Astrocyte of the hippocampus (primary cell): ENCODE data around the gene FBXL14.

Source experiments
- DNase-seq: peaks from one replicate; pipeline ENCODE4 v3.0.0; 2011; ENCODE audit warnings: low read depth, low spot score

The FBXL14 gene, protein sequence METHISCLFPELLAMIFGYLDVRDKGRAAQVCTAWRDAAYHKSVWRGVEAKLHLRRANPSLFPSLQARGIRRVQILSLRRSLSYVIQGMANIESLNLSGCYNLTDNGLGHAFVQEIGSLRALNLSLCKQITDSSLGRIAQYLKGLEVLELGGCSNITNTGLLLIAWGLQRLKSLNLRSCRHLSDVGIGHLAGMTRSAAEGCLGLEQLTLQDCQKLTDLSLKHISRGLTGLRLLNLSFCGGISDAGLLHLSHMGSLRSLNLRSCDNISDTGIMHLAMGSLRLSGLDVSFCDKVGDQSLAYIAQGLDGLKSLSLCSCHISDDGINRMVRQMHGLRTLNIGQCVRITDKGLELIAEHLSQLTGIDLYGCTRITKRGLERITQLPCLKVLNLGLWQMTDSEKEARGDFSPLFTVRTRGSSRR

DNA sequence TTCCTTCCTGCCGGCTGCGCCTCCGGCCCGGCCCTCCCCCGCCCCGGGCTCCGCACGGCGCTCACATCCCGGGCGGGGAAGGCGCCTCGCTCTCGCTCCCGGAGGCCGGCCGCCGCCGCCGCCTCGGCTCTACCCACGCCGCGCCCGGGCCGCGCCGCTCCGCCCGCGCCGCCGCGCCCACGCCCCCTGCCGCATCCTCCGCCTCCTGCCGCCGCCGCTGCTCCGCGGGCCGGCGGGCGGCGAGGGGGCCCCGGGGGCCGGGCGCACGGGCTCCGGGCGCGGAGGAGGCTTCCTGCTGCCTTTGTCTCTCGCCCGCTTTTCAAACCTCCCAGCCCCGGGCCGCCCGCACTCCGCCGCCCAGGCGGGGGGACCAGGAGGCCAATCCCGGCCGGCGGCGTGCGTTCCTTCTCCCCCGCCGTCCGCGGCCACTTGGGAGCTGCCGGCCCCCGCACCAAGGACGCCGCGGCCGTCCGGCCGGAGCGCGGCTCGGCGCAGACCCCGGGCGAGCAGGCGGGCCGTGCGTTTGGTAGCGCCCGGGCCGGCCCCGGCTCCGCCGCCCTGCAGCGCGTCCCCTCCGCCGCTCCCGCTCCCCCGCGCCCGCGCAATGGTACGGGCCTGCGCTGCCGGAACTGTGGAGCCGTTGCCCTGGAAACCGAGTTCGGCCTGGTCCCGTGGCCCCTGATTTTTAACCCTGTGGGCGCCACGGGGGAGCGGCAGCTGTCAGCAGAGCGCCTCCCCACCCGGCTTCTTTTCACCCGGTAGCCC is at the start of gene FBXL14:
Gene FBXL14, minus strand, starts transcription at position 321 of the 765 bp plus-strand sequence. CDS start 515 bp downstream, outside the sequence.
- peak; percentile 95 for DNase-seq

- no peak for DNase-seq
These were observed 49.6 kb upstream of the FBXL14 start for GRCh38 chr12:1643905-1644533.

DNA sequence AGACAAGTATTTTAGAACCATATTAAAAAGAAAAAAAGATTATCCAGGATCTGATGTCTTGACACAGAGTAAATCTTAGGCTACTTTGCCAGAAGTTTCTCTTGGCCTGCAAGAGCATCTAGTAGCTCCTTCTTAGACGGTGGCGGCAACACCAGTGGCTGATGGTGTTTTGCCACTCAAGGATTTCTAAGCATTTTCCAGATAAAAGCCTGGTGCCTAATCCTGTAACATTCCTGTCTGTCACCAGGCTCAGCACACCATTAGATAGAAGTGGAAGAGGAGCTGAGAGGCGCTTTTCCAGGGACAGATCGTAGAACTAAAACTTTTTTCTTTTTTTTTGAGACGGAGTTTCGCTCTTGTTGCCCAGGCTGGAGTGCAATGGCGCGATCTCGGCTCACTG is 48.7 kb upstream of the FBXL14 start:
- DNase-seq: no peak

- no peak for DNase-seq
These were observed 48.1 kb upstream of the FBXL14 start for GRCh38 chr12:1642513-1642912.

DNA sequence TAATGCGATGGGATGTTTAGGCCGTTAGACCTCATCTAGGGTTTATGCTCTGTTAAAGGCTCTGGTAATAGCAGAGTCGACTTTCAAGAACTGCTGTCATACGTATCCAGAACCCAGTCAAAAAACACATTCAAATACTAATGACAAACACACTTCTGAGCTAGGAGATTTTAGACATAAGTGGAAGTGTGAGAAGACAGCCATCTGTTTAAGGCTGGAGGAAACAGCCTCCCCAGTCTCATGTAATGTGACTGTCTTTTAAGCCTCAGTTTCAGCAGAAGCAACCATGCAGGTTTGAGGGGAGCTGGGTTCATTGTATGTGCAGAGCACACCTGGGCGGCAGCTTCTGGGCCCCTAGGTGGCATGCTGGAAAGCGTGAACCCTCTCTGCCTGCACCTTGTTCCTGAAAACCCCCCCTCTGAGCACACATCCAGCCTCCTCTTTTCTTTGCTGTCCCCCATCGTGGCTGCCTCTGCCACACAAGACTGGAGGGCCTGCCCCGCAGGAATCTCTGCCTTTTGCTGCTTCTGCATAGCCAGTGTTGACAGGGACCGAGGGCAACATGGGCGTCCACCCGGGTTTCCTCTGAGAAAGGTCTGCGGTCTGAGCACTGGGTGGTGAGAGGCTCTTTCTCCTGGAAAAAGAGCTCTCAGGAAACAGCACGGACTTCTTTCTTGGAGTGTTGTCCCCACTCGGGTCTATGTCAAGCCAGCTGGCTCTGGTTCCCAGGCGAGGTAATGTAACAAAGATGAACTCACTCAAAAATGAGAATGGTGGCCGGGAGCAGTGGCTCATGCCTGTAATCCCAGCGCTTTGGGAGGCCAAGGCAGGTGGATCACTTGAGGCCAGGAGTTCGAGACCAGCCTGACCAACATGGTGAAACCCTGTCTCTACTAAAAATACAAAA is 46.2 kb upstream of the FBXL14 start:
- DNase-seq: no peak

GRCh38 chr12:1639538-1639937 is 45.2 kb upstream of the FBXL14 start:
- no peak for DNase-seq

- no peak for DNase-seq
These were observed 43.8 kb upstream of the FBXL14 start for GRCh38 chr12:1638203-1638602.

GRCh38 chr12:1635301-1636095 is 41.1 kb upstream of the FBXL14 start:
- no peak for DNase-seq

GRCh38 chr12:1634590-1635191 is 40.3 kb upstream of the FBXL14 start:
- DNase-seq: peak; percentile 89

DNA sequence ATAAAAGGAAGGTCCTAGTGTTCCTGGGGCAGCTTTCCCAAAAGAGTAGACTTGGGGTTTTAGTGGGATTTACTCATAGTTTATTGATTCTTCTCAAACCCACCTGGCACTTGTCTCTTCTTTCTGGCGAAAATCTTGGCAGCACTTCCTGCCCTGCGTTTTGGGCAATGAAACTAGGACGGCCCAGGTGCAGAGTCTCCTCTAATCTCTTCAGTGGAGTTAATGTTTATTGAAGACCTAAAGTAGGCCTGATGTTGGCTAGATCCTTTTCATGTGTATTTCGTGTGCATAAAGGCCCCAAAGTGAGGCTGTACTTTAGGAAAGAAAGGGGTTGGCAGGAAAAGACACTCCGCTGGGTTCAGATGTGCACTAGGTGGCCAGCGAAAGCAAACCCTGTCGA is 39.8 kb upstream of the FBXL14 start:
- no peak for DNase-seq

GRCh38 chr12:1633459-1633858 is 39.1 kb upstream of the FBXL14 start:
- DNase-seq: no peak

DNA sequence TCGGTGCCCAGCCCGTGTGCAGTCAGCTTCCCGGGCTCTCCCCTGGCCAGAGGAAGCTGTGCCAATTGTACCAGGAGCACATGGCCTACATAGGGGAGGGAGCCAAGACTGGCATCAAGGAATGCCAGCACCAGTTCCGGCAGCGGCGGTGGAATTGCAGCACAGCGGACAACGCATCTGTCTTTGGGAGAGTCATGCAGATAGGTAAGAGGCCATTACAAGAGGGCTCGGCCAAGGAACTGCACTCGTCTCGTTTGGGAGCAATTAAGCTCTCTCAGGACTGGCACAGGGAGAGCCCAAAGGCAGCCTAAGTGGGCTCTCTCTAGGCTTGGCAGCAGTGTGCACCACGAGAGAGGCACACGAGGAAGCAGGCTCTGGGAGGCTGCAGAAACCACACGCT is 38.3 kb upstream of the FBXL14 start:
- no peak for DNase-seq

GRCh38 chr12:1630827-1631591 is 36.6 kb upstream of the FBXL14 start:
- peak; percentile 76 for DNase-seq

DNA sequence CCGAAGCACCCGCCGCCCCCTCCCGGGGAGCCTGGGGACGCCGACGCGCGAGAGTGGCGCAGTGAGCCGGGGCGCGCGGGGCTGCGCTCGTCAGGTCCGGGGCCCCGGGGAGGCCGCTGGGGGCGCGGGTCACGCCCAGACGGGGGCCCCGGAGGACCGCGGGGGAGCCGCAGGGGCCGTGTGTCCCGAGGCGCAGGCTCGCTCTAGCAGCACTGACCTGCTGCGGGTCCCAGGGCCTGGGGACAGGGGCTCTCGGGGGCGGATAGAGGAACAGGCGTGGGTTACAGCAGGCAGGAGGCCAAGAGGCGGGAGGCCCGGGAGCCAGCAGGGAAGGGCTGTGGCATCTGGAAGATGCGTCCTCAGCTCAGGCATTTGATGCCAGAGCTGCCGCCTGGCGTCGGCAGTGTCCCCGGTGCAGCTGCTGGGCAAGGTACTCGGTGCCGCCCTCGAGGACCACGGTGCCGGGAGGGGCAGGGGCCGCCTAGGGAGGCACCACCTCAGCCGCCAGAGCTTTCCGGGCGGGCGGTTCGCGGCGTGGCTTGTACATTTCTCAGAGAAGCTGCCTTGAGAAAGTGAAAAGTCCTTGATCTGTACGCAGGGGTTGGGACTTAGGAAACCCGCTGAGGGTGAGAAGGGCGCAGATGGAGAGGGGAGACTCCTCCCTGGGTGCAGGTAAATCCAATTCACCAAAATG is 35.9 kb upstream of the FBXL14 start:
- peak; percentile 63 for DNase-seq

- DNase-seq: peak; percentile 29
These were observed 35.2 kb upstream of the FBXL14 start for GRCh38 chr12:1629338-1630132.

GRCh38 chr12:1628666-1629337 is 34.4 kb upstream of the FBXL14 start, which contains the start of gene WNT5B:
WNT5B (plus strand) TSS chr12:1629231; CDS start chr12:1631355, 2,124 bp downstream.
- DNase-seq: no peak

GRCh38 chr12:1622406-1622805 is 28.0 kb upstream of the FBXL14 start:
- DNase-seq: no peak
